Stimulated activated CD4-positive, alpha-beta T cell treated with anti-CD3 and anti-CD28 coated beads, Interleukin-4, amount 100 ng/mL, for 48 hours (primary cell): ENCODE measurements around the gene WNT3A.

ENCODE experiments used
- DNase-seq, 2 donors: peaks; one replicate each; pipeline ENCODE4 v3.0.0-alpha.2; 2020; ENCODE audit warnings: low read depth in 2 of 2

Gene WNT3A

GRCh38 chr1:227999056-227999930 lies 7.5 kb upstream of the WNT3A start:
- peak; percentile 56 to 59 for DNase-seq

GRCh38 chr1:228000416-228000815 lies 6.4 kb upstream of the WNT3A start:
- DNase-seq, result no peak

GRCh38 chr1:228000836-228001563 lies 5.8 kb upstream of the WNT3A start:
- no peak for DNase-seq

GRCh38 chr1:228001738-228002535 lies 4.9 kb upstream of the WNT3A start:
- DNase-seq, result no peak

- DNase-seq, result no peak
Measured at GRCh38 chr1:228002792-228003191, 4.0 kb upstream of the WNT3A start.

GRCh38 chr1:228003461-228004330 lies 3.1 kb upstream of the WNT3A start:
- DNase-seq, result no peak

GRCh38 chr1:228004331-228004855 lies 2.4 kb upstream of the WNT3A start:
- DNase-seq, result no peak

GRCh38 chr1:228004856-228005462 lies 1.8 kb upstream of the WNT3A start:
- no peak for DNase-seq

- no peak for DNase-seq
Measured at GRCh38 chr1:228005511-228006033, 1.2 kb upstream of the WNT3A start.

- DNase-seq, result no peak
Measured at GRCh38 chr1:228006034-228006785, 588 bp upstream of the WNT3A start.

GRCh38 chr1:228007049-228007800 lies 427 bp downstream of the WNT3A start:
- DNase-seq, result no peak

GRCh38 chr1:228007801-228008341 lies 1.1 kb downstream of the WNT3A start:
- DNase-seq, result no peak

GRCh38 chr1:228008391-228009115 lies 1.8 kb downstream of the WNT3A start:
- no peak for DNase-seq

GRCh38 chr1:228009116-228009827 lies 2.5 kb downstream of the WNT3A start:
- DNase-seq, result no peak

GRCh38 chr1:228009828-228010775 lies 3.3 kb downstream of the WNT3A start:
- DNase-seq, result no peak

- DNase-seq, result no peak
Measured at GRCh38 chr1:228010921-228011320, 4.1 kb downstream of the WNT3A start.
